Measurements from ENCODE around the gene MAP3K3.

- TF ChIP-seq POLR2A (IDR thresholded peaks at IDR 0.05) (no peak), EP300 (IDR thresholded peaks at IDR 0.05) (no peak), CTCF (IDR thresholded peaks at IDR 0.05) (no peak)
Observed at GRCh38 chr17:63640038-63640437, 17.8 kb downstream of the MAP3K3 start.

Data from suprapubic skin (tissue), 3 donors.